Stomach (tissue), 9 donors: Measurements from ENCODE around the gene FAM168B. TPM values are rescaled to one million over a fixed set of nuclear protein-coding genes. Genes with fewer than 3 reads are reported as not detected.
A peak's percentile ranks its signal among the peaks of the same experiment; 100 is the strongest.

Experiments used
- DNase-seq, 2 donors: peaks; one replicate each; pipeline versions ENCODE4 v3.0.0 to v3.0.0-alpha.2; 2013 to 2019
- H3K27ac ChIP-seq, 5 donors: fragments of 200-600 bp in 4 of 5; sonication (generic) in 4 of 5; one replicate each; pipeline ENCODE4 v1.5.1; 2013 to 2019; ENCODE audit warnings: mild to moderate bottlenecking in 1 of 5, moderate library complexity in 1 of 5
- H3K27me3 ChIP-seq, 3 donors: fragments of 200-600 bp; sonication (generic); one replicate each; pipeline ENCODE4 v1.5.1; 2017 to 2019; ENCODE audit warnings: mixed run types in 1 of 3
- H3K36me3 ChIP-seq, 4 donors: fragments of 200-600 bp; sonication (generic); 1 replicate in 3 of 4; 2 replicates in 1 of 4; pipeline ENCODE4 v1.5.1; 2016 to 2019
- H3K4me1 ChIP-seq, 4 donors: fragments of 200-600 bp; sonication (generic); one replicate each; pipeline ENCODE4 v1.5.1; 2016 to 2019
- H3K4me3 ChIP-seq, 4 donors: fragments of 200-600 bp; sonication (generic) in 3 of 4; one replicate each; pipeline ENCODE4 v1.5.1; 2016 to 2019; ENCODE audit warnings: mild to moderate bottlenecking in 1 of 4
- H3K9me3 ChIP-seq, 4 donors: fragments of 200-600 bp; sonication (generic); one replicate each; pipeline ENCODE4 v1.5.1; 2016 to 2019
- EP300 ChIP-seq: sonication (generic); formaldehyde crosslinking; IDR thresholded peaks from one replicate; pipeline ENCODE4 v1.6.1; 2017; ENCODE audit warnings: antibody characterized with exemption
- POLR2A ChIP-seq, 4 donors: fragments of 450-650 bp; IDR thresholded peaks; one replicate each; pipeline ENCODE4 v1.6.1; 2016; ENCODE audit warnings: antibody characterized with exemption in 4 of 4, control low read depth in 2 of 4, mild to moderate bottlenecking in 1 of 4, moderate library complexity in 1 of 4
- POLR2AphosphoS5 ChIP-seq, 3 donors: sonication (generic); formaldehyde crosslinking; IDR thresholded peaks; one replicate each; pipeline ENCODE4 v1.6.1; 2016; ENCODE audit warnings: antibody characterized with exemption in 3 of 3
- WGBS, 5 donors: extraction: QIAGEN DNeasy Blood & Tissue Kit in 3 of 5; methylation state at CpG; one replicate each; pipeline versions ENCODE4 v1.1.5 to v1.1.7; 2013 to 2018; 5-methylcytosine and 5-hydroxymethylcytosine counted together
- intact Hi-C: fragments of 100-400 bp; cut with DNase I; formaldehyde crosslinking; loops from one replicate; pipeline ENCODE4 v1.15.1; 2023; ENCODE audit warnings: low total_unique reads
- polyA plus RNA-seq, 3 donors: library from polyadenylated mRNA; stranded (reverse); fragments of 200-250 nt; gene quantifications; one replicate each; pipeline ENCODE4 v1.2.3, GENCODE V29; 2013
- total RNA-seq, 5 donors: library from RNA; depleted of rRNA; stranded (reverse); fragments of >200 nt; gene quantifications; one replicate each; pipeline versions ENCODE4 v1.1.0 to v1.2.3, GENCODE V29; 2014 to 2016
- TF ChIP-seq, protein P1 (sequence below), 7 experiments: fragments of 450-650 bp in 4 of 7; fragments of 200-600 bp in 3 of 7; sonication (generic) in 3 of 7; IDR thresholded peaks; one replicate each; pipeline ENCODE4 v1.5.1; 2016 to 2019; ENCODE audit warnings: antibody characterized with exemption in 7 of 7, control low read depth in 2 of 7, mild to moderate bottlenecking in 1 of 7
- donor health status: healthy with polysubstance abuse.
- donor health status: Bipolar disorder and iron deficiency.
- donor health status: healthy.

FAM168B gene
- total and polyA plus RNA-seq, 8 donors, result 8.2 to 103 (median 42.7) TPM

DNA sequence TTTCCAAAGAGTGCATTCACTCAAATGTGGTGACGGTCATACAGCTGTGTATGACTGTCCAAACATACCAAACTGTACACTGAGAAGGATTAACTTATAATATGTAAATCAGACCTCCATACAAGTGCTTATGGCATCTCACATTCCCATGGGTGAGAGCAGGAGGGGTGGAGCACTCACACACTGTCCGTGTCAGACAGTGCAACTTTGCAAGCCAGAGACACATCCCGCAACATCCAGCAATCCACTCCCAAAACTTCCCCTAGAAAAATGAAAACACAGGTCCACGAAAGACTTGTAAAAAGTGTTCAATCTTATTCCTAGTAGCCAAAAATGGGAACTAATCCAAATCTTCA is 36.4 kb downstream of the FAM168B start:
- H3K27me3 ChIP-seq, result no peaks in the 10 kb centered on the region
- no peak overlapping the region for H3K4me3 ChIP-seq
- TF ChIP-seq EP300 (no peak), POLR2AphosphoS5 (IDR thresholded peaks at IDR 0.05) (no peak), POLR2A (IDR thresholded peaks at IDR 0.05) (no peak)
- TF ChIP-seq, protein P1, sequence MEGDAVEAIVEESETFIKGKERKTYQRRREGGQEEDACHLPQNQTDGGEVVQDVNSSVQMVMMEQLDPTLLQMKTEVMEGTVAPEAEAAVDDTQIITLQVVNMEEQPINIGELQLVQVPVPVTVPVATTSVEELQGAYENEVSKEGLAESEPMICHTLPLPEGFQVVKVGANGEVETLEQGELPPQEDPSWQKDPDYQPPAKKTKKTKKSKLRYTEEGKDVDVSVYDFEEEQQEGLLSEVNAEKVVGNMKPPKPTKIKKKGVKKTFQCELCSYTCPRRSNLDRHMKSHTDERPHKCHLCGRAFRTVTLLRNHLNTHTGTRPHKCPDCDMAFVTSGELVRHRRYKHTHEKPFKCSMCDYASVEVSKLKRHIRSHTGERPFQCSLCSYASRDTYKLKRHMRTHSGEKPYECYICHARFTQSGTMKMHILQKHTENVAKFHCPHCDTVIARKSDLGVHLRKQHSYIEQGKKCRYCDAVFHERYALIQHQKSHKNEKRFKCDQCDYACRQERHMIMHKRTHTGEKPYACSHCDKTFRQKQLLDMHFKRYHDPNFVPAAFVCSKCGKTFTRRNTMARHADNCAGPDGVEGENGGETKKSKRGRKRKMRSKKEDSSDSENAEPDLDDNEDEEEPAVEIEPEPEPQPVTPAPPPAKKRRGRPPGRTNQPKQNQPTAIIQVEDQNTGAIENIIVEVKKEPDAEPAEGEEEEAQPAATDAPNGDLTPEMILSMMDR (IDR thresholded peaks at IDR 0.05), result no peak
- peaks cover 9 to 54% (median 29%) of the 10 kb centered on the region in 4 donors for H3K4me1 ChIP-seq
- H3K9me3 ChIP-seq, result no peaks in the 10 kb centered on the region
- 80 to 90% (median 86%) methylated on average over 4 of the region's 4 CpGs for WGBS, 5 donors
- intact Hi-C loops, result no loop called here
- DNase-seq, result no peak
- H3K36me3 ChIP-seq, result peaks cover 49 to 93% (median 81%) of the 10 kb centered on the region in 4 donors
- H3K27ac ChIP-seq, result no peak overlapping the region

- H3K36me3 ChIP-seq, result peaks cover 54 to 93% (median 84%) of the 10 kb centered on the region in 4 donors
- DNase-seq, result no peak
- peaks cover 6 to 48% (median 23%) of the 10 kb centered on the region in 4 donors for H3K4me1 ChIP-seq
These were observed 36.9 kb downstream of the FAM168B start for GRCh38 chr2:131056204-131056931.

DNA sequence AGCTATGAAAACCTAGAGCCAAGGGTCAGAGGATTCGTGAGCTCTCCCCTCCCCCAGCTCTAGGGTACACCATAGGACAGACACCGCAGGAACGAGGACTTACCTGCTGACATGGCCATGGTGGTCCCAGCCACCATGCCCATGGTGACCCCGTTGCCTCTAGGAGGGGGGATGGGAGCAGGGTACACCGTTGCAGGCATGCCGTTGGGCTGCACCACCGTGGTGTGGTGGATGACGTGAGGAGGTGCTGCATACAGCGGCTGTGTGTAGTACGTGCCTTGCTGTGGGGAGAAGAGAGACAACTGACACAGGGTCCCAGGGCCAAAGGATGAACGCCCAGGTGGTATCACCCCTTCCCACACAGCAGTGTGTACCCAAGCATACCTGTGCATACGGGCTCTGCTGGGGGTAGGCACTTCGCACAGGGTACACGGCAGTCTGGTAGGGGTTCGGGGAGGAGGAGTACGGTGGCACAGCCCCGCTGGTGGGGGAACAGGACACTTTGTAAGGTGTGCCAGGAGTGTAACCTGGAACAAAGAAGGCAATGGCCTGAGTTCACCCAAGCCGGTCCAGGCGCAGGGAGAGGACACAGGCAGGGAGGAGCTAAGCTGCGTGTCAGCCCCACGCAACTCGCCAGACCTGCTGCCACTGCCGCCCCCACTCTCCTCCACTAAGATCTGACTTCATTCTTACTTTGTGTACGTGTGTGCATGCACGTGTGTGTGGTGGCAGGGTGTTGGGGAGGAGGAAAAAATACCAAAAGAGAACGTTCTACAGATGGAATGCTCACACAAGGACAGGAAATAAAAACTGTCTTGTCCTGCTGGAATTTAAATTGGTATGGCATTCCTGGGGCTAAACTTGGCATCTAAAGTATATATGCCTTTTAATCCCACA is 37.8 kb downstream of the FAM168B start:
- peak in 1 of 2 donors; percentile 6 for DNase-seq
- WGBS, 5 donors, result 87 to 95% (median 92%) methylated on average over 26 of the region's 26 CpGs
- H3K27ac ChIP-seq, result peak overlapping the region in 1 of 5 donors; percentile 35
- H3K4me1 ChIP-seq, result peaks cover 6 to 44% (median 19%) of the 10 kb centered on the region in 4 donors
- H3K9me3 ChIP-seq, result no peaks in the 10 kb centered on the region
- TF ChIP-seq POLR2A (IDR thresholded peaks at IDR 0.05), result no peak
- no peak for TF ChIP-seq POLR2AphosphoS5 (IDR thresholded peaks at IDR 0.05)
- TF ChIP-seq EP300, result no peak
- TF ChIP-seq, protein P1 (IDR thresholded peaks at IDR 0.05), result no peak
- peaks cover 61 to 99% (median 91%) of the 10 kb centered on the region in 4 donors for H3K36me3 ChIP-seq
- intact Hi-C loops, result no loop called here
- no peaks in the 10 kb centered on the region for H3K27me3 ChIP-seq
- no peak overlapping the region for H3K4me3 ChIP-seq

More at GRCh38 chr2:131056204-131056931, 36.9 kb downstream of the FAM168B start:
- Histone ChIP-seq H3K27me3 (no peaks in the 10 kb centered on the region), H3K4me3 (no peak overlapping the region), H3K9me3 (no peaks in the 10 kb centered on the region), H3K27ac (peak overlapping the region in 1 of 5 donors; percentile 43)
- intact Hi-C loops, result no loop called here
- no peak for TF ChIP-seq POLR2AphosphoS5 (IDR thresholded peaks at IDR 0.05)
- TF ChIP-seq POLR2A (IDR thresholded peaks at IDR 0.05), result no peak
- no peak for TF ChIP-seq EP300
- TF ChIP-seq, protein P1 (IDR thresholded peaks at IDR 0.05), result no peak
- 55 to 78% (median 67%) methylated on average over 5 of the region's 5 CpGs for WGBS, 5 donors

GRCh38 chr2:131054488-131054887 is 38.8 kb downstream of the FAM168B start:
- Histone ChIP-seq H3K9me3 (no peaks in the 10 kb centered on the region), H3K4me3 (no peak overlapping the region), H3K27me3 (no peaks in the 10 kb centered on the region), H3K36me3 (peaks cover 60 to 99% (median 92%) of the 10 kb centered on the region in 4 donors), H3K4me1 (peaks cover 6 to 41% (median 18%) of the 10 kb centered on the region in 4 donors), H3K27ac (no peak overlapping the region)
- 86 to 95% (median 93%) methylated on average over 7 of the region's 7 CpGs for WGBS, 5 donors
- no peak for DNase-seq
- intact Hi-C loops, result no loop called here
- TF ChIP-seq EP300 (no peak), POLR2AphosphoS5 (IDR thresholded peaks at IDR 0.05) (no peak), POLR2A (IDR thresholded peaks at IDR 0.05) (no peak)
- TF ChIP-seq, protein P1 (IDR thresholded peaks at IDR 0.05), result no peak
